ENCODE measurements around the gene LAMP5. TPM values are rescaled to one million over a fixed set of nuclear protein-coding genes. Genes with fewer than 3 reads are reported as not detected.

Gene LAMP5
- total and polyA plus RNA-seq, 7 experiments from 2014 or later = 0.37 to 1.3 TPM; not detected in 5

DNA sequence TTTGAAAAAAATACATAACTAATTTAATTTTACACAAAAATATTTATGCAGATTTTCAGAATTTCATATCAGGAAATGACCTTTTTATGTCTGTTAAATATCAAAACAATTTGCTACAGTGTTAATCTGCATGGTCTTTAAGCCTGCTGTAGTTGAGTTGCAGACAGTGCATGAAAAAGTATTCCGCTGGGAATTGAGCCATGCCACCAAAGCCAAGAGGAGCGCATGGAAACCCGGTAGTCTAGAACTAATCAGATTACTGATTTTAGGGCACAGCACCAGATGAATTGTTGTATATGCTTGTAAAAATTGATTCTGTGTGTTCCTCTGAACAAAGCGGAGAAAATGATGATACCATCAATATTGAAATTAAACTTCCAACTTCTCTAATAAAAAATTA, 34.3 kb upstream of the LAMP5 start:
- Histone ChIP-seq H3K4me1 (ENCODE audit: control insufficient read depth in 2 of 2, insufficient read depth in 2 of 2, low read length in 2 of 2) (no peaks in the 10 kb centered on the region), H3K4me3 (ENCODE audit: low read length) (no peak overlapping the region), H3K27ac (ENCODE audit: low read depth, low read length) (no peak overlapping the region), H3K9me3 (ENCODE audit: control insufficient read depth in 2 of 3, low read length in 3 of 3) (no peaks in the 10 kb centered on the region), H3K27me3 (ENCODE audit: control insufficient read depth in 2 of 2, insufficient read depth in 2 of 2, low read length in 2 of 2) (no peaks in the 10 kb centered on the region), H3K36me3 (ENCODE audit: control insufficient read depth in 2 of 3, insufficient read depth in 3 of 3, low read length in 3 of 3) (no peaks in the 10 kb centered on the region)
- intact Hi-C loops (cut with micrococcal nuclease) = no loop called here
- Mint-ChIP-seq H3K27ac (no peak overlapping the region), H3K27me3 (no peaks in the 10 kb centered on the region), H3K9me3 (peaks cover 0 to 8% (median 0%) of the 10 kb centered on the region in 11 donors), H3K4me3 (no peak overlapping the region), H3K4me1 (no peaks in the 10 kb centered on the region), H3K36me3 (no peaks in the 10 kb centered on the region)
- ATAC-seq (no peak), DNase-seq (no peak)
- POLR2A ChIA-PET = no interaction called here
- CTCF ChIA-PET = no interaction called here

DNA sequence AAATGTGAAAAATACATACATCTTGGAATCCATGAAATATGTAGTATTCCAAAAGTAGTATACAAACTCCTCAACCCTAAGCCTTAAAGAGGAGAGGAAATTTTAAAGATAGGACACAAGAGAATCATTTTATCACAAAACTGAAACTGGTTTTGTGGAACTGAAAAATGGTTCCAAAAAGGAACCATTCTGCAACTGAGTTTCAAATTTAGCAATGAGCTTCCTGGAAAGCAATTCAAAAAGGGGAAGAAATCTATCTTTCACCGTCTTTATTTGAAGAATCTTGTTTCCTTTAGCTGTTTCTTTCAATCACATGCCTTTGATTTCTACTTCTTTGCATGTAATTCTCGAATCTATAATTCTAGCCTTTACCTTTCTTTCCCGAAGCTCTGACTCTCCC, 32.2 kb upstream of the LAMP5 start:
- Mint-ChIP-seq H3K27me3 (no peaks in the 10 kb centered on the region), H3K27ac (no peak overlapping the region), H3K4me1 (no peaks in the 10 kb centered on the region), H3K36me3 (no peaks in the 10 kb centered on the region), H3K4me3 (no peak overlapping the region), H3K9me3 (peaks cover 0 to 6% (median 1%) of the 10 kb centered on the region in 11 donors)
- ChIA-PET POLR2A (no interaction called here), CTCF (no interaction called here)
- Histone ChIP-seq H3K4me1 (ENCODE audit: control insufficient read depth in 2 of 2, insufficient read depth in 2 of 2, low read length in 2 of 2) (no peaks in the 10 kb centered on the region), H3K4me3 (ENCODE audit: low read length) (no peak overlapping the region), H3K27ac (ENCODE audit: low read depth, low read length) (no peak overlapping the region), H3K9me3 (ENCODE audit: control insufficient read depth in 2 of 3, low read length in 3 of 3) (no peaks in the 10 kb centered on the region), H3K36me3 (ENCODE audit: control insufficient read depth in 2 of 3, insufficient read depth in 3 of 3, low read length in 3 of 3) (no peaks in the 10 kb centered on the region), H3K27me3 (ENCODE audit: control insufficient read depth in 2 of 2, insufficient read depth in 2 of 2, low read length in 2 of 2) (no peaks in the 10 kb centered on the region)
- ATAC-seq (no peak), DNase-seq (no peak)
- intact Hi-C loops (cut with micrococcal nuclease) = no loop called here

DNA sequence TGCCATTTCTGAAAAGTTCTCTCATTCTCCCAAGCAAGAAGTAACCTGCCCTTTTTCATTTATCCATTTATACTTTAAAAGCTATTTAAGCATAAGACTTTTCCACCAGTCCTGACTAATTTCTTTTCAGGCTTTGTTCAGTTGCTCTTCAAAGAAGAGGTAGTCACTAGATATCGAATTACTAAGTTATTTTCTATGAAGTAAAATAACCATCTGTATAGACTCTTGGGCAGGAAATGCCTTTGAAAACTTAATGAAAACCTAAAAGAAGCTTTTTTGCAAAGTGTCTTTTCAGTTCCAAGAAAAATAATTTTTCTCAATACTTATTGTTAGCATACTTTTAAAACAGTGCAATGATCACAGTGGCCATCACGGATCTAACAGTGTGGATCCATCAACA, 31.3 kb upstream of the LAMP5 start:
- intact Hi-C loops (cut with micrococcal nuclease) = no loop called here
- H3K4me3 Mint-ChIP-seq = no peak overlapping the region
- no peak overlapping the region for H3K27ac Mint-ChIP-seq
- H3K27me3 ChIP-seq (ENCODE audit: control insufficient read depth in 2 of 2, insufficient read depth in 2 of 2, low read length in 2 of 2) = no peaks in the 10 kb centered on the region
- H3K4me1 Mint-ChIP-seq = no peaks in the 10 kb centered on the region
- no peaks in the 10 kb centered on the region for H3K4me1 ChIP-seq (ENCODE audit: control insufficient read depth in 2 of 2, insufficient read depth in 2 of 2, low read length in 2 of 2)
- H3K36me3 Mint-ChIP-seq = no peaks in the 10 kb centered on the region
- peaks cover 0 to 6% (median 0%) of the 10 kb centered on the region in 11 donors for H3K9me3 Mint-ChIP-seq
- POLR2A ChIA-PET = no interaction called here
- H3K36me3 ChIP-seq (ENCODE audit: control insufficient read depth in 2 of 3, insufficient read depth in 3 of 3, low read length in 3 of 3) = no peaks in the 10 kb centered on the region
- H3K4me3 ChIP-seq (ENCODE audit: low read length) = no peak overlapping the region
- H3K9me3 ChIP-seq (ENCODE audit: control insufficient read depth in 2 of 3, low read length in 3 of 3) = no peaks in the 10 kb centered on the region
- ATAC-seq (no peak), DNase-seq (no peak)
- CTCF ChIA-PET = no interaction called here
- H3K27ac ChIP-seq (ENCODE audit: low read depth, low read length) = no peak overlapping the region
- H3K27me3 Mint-ChIP-seq = no peaks in the 10 kb centered on the region

GRCh38 chr20:9485614-9486340, 28.6 kb upstream of the LAMP5 start:
- Histone ChIP-seq H3K4me3 (ENCODE audit: low read length) (no peak overlapping the region), H3K36me3 (ENCODE audit: control insufficient read depth in 2 of 3, insufficient read depth in 3 of 3, low read length in 3 of 3) (no peaks in the 10 kb centered on the region), H3K27me3 (ENCODE audit: control insufficient read depth in 2 of 2, insufficient read depth in 2 of 2, low read length in 2 of 2) (no peaks in the 10 kb centered on the region), H3K9me3 (ENCODE audit: control insufficient read depth in 2 of 3, low read length in 3 of 3) (no peaks in the 10 kb centered on the region), H3K27ac (ENCODE audit: low read depth, low read length) (no peak overlapping the region), H3K4me1 (ENCODE audit: control insufficient read depth in 2 of 2, insufficient read depth in 2 of 2, low read length in 2 of 2) (no peaks in the 10 kb centered on the region)
- Mint-ChIP-seq H3K4me1 (no peaks in the 10 kb centered on the region), H3K27me3 (peaks cover 0 to 4% (median 0%) of the 10 kb centered on the region in 5 donors), H3K27ac (no peak overlapping the region), H3K4me3 (no peak overlapping the region), H3K9me3 (peaks cover 0 to 6% (median 4%) of the 10 kb centered on the region in 11 donors), H3K36me3 (no peaks in the 10 kb centered on the region)
- POLR2A ChIA-PET = no interaction called here
- no peak for DNase-seq
- no peak for ATAC-seq
- CTCF ChIA-PET = no interaction called here
- intact Hi-C loops (cut with micrococcal nuclease) = no loop called here

- ATAC-seq = no peak
- H3K4me3 Mint-ChIP-seq = no peak overlapping the region
- CTCF ChIA-PET = no interaction called here
- no peak for DNase-seq
- no peaks in the 10 kb centered on the region for H3K36me3 Mint-ChIP-seq
- H3K27me3 Mint-ChIP-seq = peaks cover 0 to 4% (median 0%) of the 10 kb centered on the region in 5 donors
- H3K27me3 ChIP-seq (ENCODE audit: control insufficient read depth in 2 of 2, insufficient read depth in 2 of 2, low read length in 2 of 2) = no peaks in the 10 kb centered on the region
- no peaks in the 10 kb centered on the region for H3K4me1 Mint-ChIP-seq
- intact Hi-C loops (cut with micrococcal nuclease) = no loop called here
- H3K36me3 ChIP-seq (ENCODE audit: control insufficient read depth in 2 of 3, insufficient read depth in 3 of 3, low read length in 3 of 3) = no peaks in the 10 kb centered on the region
- no peaks in the 10 kb centered on the region for H3K9me3 ChIP-seq (ENCODE audit: control insufficient read depth in 2 of 3, low read length in 3 of 3)
- H3K27ac ChIP-seq (ENCODE audit: low read depth, low read length) = no peak overlapping the region
- no peak overlapping the region for H3K27ac Mint-ChIP-seq
- POLR2A ChIA-PET = no interaction called here
- H3K4me1 ChIP-seq (ENCODE audit: control insufficient read depth in 2 of 2, insufficient read depth in 2 of 2, low read length in 2 of 2) = no peaks in the 10 kb centered on the region
- H3K9me3 Mint-ChIP-seq = peaks cover 0 to 6% (median 4%) of the 10 kb centered on the region in 11 donors
- H3K4me3 ChIP-seq (ENCODE audit: low read length) = no peak overlapping the region
Measured at GRCh38 chr20:9487231-9487630, 27.2 kb upstream of the LAMP5 start.

GRCh38 chr20:9488063-9488462, 26.3 kb upstream of the LAMP5 start:
- Mint-ChIP-seq H3K27ac (no peak overlapping the region), H3K4me1 (no peaks in the 10 kb centered on the region), H3K27me3 (peaks cover 0 to 4% (median 0%) of the 10 kb centered on the region in 5 donors), H3K36me3 (no peaks in the 10 kb centered on the region), H3K9me3 (peaks cover 0 to 8% (median 0%) of the 10 kb centered on the region in 11 donors), H3K4me3 (no peak overlapping the region)
- H3K9me3 ChIP-seq (ENCODE audit: control insufficient read depth in 2 of 3, low read length in 3 of 3) = no peaks in the 10 kb centered on the region
- CTCF ChIA-PET = no interaction called here
- intact Hi-C loops (cut with micrococcal nuclease) = no loop called here
- H3K36me3 ChIP-seq (ENCODE audit: control insufficient read depth in 2 of 3, insufficient read depth in 3 of 3, low read length in 3 of 3) = no peaks in the 10 kb centered on the region
- H3K4me3 ChIP-seq (ENCODE audit: low read length) = no peak overlapping the region
- POLR2A ChIA-PET = no interaction called here
- DNase-seq (no peak), ATAC-seq (no peak)
- H3K4me1 ChIP-seq (ENCODE audit: control insufficient read depth in 2 of 2, insufficient read depth in 2 of 2, low read length in 2 of 2) = no peaks in the 10 kb centered on the region
- no peak overlapping the region for H3K27ac ChIP-seq (ENCODE audit: low read depth, low read length)
- H3K27me3 ChIP-seq (ENCODE audit: control insufficient read depth in 2 of 2, insufficient read depth in 2 of 2, low read length in 2 of 2) = no peaks in the 10 kb centered on the region

GRCh38 chr20:9490161-9490560, 24.2 kb upstream of the LAMP5 start:
- Histone ChIP-seq H3K27ac (ENCODE audit: low read depth, low read length) (no peak overlapping the region), H3K27me3 (ENCODE audit: control insufficient read depth in 2 of 2, insufficient read depth in 2 of 2, low read length in 2 of 2) (no peaks in the 10 kb centered on the region), H3K36me3 (ENCODE audit: control insufficient read depth in 2 of 3, insufficient read depth in 3 of 3, low read length in 3 of 3) (no peaks in the 10 kb centered on the region), H3K9me3 (ENCODE audit: control insufficient read depth in 2 of 3, low read length in 3 of 3) (no peaks in the 10 kb centered on the region), H3K4me3 (ENCODE audit: low read length) (no peak overlapping the region), H3K4me1 (ENCODE audit: control insufficient read depth in 2 of 2, insufficient read depth in 2 of 2, low read length in 2 of 2) (no peaks in the 10 kb centered on the region)
- H3K9me3 Mint-ChIP-seq = peaks cover 0 to 11% (median 5%) of the 10 kb centered on the region in 11 donors
- H3K4me3 Mint-ChIP-seq = no peak overlapping the region
- intact Hi-C loops (cut with micrococcal nuclease) = no loop called here
- peaks cover 0 to 4% (median 0%) of the 10 kb centered on the region in 5 donors for H3K27me3 Mint-ChIP-seq
- no peaks in the 10 kb centered on the region for H3K36me3 Mint-ChIP-seq
- no peak overlapping the region for H3K27ac Mint-ChIP-seq
- ATAC-seq = no peak
- ChIA-PET POLR2A (no interaction called here), CTCF (no interaction called here)
- no peaks in the 10 kb centered on the region for H3K4me1 Mint-ChIP-seq
- no peak for DNase-seq
